Mucosa of stomach (tissue), 1 donor: Measurements from ENCODE around the gene LHPP.

Experiments
- H3K27me3 ChIP-seq: one replicate; pipeline ENCODE4 v1.7.0; 2013; ENCODE audit warnings: mild to moderate bottlenecking, low read length; ENCODE audit not compliant: control insufficient read depth, insufficient read depth
- H3K36me3 ChIP-seq: one replicate; pipeline ENCODE4 v1.7.0; 2013; ENCODE audit warnings: low read length; ENCODE audit not compliant: control insufficient read depth, insufficient read depth
- H3K4me1 ChIP-seq: one replicate; pipeline ENCODE4 v1.7.0; 2013; ENCODE audit warnings: mild to moderate bottlenecking, low read length; ENCODE audit not compliant: control insufficient read depth, insufficient read depth
- H3K4me3 ChIP-seq: one replicate; pipeline ENCODE4 v1.7.0; 2013; ENCODE audit warnings: low read length
- H3K9ac ChIP-seq: one replicate; pipeline ENCODE4 v1.7.0; 2013; ENCODE audit warnings: mild to moderate bottlenecking, low read length, moderate library complexity
- H3K9me3 ChIP-seq: one replicate; pipeline ENCODE4 v1.7.0; 2013; ENCODE audit warnings: mild to moderate bottlenecking, low read length, moderate library complexity; ENCODE audit not compliant: control insufficient read depth
- donor health status: Pancreatic carcinoma.

The LHPP gene

DNA sequence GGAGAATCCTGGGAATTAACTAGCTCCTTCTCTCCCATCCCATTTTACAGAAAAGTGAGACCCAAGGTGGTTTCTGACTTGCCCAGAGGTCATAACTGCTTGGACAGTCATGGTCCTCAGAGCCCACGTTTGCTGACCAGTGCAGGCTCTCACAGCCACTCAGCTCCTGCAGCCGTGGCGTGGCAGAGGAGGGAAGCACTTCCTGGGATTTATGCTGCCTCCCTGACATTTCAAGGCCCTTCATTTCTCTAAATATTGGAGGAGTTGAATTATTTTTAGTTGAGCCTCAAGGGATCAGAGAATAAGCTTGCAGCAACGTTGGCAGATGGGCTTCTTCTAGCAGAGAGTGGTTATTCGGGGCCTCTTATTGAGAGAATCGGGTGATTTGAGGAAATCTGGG, 77.1 kb downstream of the LHPP start:
- no peaks in the 10 kb centered on the region for H3K36me3 ChIP-seq
- no peaks in the 10 kb centered on the region for H3K4me1 ChIP-seq
- no peaks in the 10 kb centered on the region for H3K9me3 ChIP-seq
- H3K27me3 ChIP-seq = no peaks in the 10 kb centered on the region
- H3K9ac ChIP-seq = no peak overlapping the region
- H3K4me3 ChIP-seq = no peak overlapping the region

- Histone ChIP-seq H3K4me3 (no peak overlapping the region), H3K36me3 (no peaks in the 10 kb centered on the region), H3K9ac (no peak overlapping the region), H3K4me1 (peaks cover 3% of the 10 kb centered on the region), H3K27me3 (no peaks in the 10 kb centered on the region), H3K9me3 (no peaks in the 10 kb centered on the region)
These were observed 78.5 kb downstream of the LHPP start for GRCh38 chr10:124539935-124540641.

DNA sequence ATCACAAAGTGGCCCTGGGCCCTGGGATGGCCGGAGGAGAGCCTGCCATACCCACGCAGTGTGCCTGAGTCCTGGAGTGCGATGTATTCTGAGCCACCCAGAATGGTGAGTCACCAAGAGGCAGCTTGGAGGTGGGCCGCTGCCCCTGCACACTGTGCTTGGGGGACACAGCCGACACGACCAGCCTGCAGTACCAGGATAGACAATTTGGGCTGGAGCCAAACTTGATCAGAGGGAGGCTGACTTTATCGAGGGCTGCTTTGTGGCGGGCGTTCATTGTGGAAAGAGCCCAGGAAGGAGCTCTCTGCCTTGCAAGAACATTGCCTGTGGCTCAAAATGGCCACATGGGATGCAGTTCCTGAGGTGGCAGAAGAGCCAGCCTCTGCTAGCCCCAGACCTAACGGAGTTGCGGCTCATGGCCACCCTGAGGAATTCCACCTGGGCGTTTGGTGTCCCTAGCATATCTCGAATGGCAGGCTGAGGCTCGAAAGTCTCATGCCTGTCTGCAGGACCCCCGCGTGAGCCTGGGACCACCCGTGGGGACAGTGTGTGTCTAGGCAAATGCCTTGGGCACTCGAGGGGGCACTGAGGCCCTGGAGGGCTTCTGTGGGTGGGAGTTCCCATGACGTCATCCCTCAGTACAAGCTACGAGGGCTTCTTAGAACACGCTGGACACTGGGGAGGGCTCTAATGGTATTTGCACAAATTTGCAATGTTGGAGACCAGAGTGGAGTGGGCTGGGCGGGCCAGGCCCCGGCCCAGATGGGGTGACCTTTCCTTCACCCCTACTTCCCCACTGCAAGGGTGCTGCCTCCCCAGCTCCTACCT, 79.7 kb downstream of the LHPP start:
- Histone ChIP-seq H3K9ac (no peak overlapping the region), H3K36me3 (no peaks in the 10 kb centered on the region), H3K9me3 (no peaks in the 10 kb centered on the region), H3K4me1 (peaks cover 7% of the 10 kb centered on the region), H3K4me3 (no peak overlapping the region), H3K27me3 (no peaks in the 10 kb centered on the region)

GRCh38 chr10:124542336-124542735, 80.7 kb downstream of the LHPP start:
- no peaks in the 10 kb centered on the region for H3K36me3 ChIP-seq
- H3K4me3 ChIP-seq = no peak overlapping the region
- H3K9me3 ChIP-seq = no peaks in the 10 kb centered on the region
- peaks cover 8% of the 10 kb centered on the region for H3K4me1 ChIP-seq
- no peak overlapping the region for H3K9ac ChIP-seq
- no peaks in the 10 kb centered on the region for H3K27me3 ChIP-seq

GRCh38 chr10:124543146-124543545, 81.5 kb downstream of the LHPP start:
- H3K36me3 ChIP-seq = no peaks in the 10 kb centered on the region
- H3K9ac ChIP-seq = no peak overlapping the region
- H3K4me3 ChIP-seq = no peak overlapping the region
- no peaks in the 10 kb centered on the region for H3K27me3 ChIP-seq
- H3K4me1 ChIP-seq = peaks cover 16% of the 10 kb centered on the region
- no peaks in the 10 kb centered on the region for H3K9me3 ChIP-seq

GRCh38 chr10:124543971-124544370, 82.3 kb downstream of the LHPP start:
- H3K9me3 ChIP-seq = no peaks in the 10 kb centered on the region
- H3K4me1 ChIP-seq = peaks cover 16% of the 10 kb centered on the region
- H3K27me3 ChIP-seq = no peaks in the 10 kb centered on the region
- no peak overlapping the region for H3K9ac ChIP-seq
- no peaks in the 10 kb centered on the region for H3K36me3 ChIP-seq
- H3K4me3 ChIP-seq = no peak overlapping the region

DNA sequence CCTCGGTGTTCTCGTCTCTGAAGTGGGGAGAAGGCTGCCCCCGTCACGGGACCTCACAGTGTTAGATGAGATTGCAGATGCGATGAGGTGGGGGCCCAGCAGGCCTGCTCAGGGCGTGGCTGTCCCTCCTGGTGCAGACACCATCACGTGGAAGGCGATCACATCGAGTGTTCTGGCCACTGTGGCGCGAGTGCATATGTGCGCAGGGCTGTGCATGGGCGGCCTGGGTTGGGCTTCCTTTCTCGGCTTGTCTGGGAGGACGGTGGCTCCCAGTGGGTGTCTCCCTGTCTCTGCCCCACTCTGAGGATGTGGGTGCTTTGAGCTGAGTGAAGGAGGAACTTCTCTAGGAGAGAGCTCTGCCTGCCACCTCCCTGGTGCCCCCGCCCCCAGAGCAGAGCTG, 83.1 kb downstream of the LHPP start:
- no peak overlapping the region for H3K4me3 ChIP-seq
- no peaks in the 10 kb centered on the region for H3K27me3 ChIP-seq
- no peaks in the 10 kb centered on the region for H3K36me3 ChIP-seq
- H3K4me1 ChIP-seq = peaks cover 16% of the 10 kb centered on the region
- no peaks in the 10 kb centered on the region for H3K9me3 ChIP-seq
- H3K9ac ChIP-seq = no peak overlapping the region

DNA sequence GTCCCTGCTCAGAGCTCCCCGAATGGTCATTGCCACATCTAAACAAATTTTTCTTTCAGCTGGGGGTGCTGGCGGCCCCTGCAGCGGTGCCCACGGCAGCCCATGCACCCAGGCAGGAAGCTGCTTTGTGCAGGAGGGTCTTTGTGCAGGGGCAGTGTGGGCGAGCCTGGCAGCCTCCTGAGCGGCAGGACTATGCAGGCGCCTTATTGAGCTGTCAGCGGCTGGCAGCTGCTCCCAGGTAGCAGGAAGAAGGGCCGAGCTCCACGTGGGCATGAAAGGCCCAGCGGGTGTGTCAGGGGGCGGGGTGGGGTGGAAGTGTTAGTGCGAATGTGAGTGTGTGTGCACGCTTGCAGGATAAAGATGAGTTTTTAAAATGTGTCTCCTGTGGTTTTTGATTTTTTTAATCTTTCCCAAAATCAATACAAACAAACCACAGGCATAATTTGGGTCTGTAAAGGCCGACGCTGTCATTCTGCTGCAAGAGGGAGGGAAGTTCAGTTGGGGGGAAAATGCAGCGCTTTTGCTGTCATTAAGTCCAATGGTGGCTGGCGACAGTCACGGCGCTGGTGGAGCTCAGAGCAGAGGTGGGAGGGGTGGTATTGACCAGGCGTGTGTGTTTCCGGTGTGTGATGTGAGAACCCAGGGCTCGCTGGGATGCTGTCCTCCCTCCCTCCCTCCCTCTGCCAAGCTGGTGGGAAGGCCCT, 83.9 kb downstream of the LHPP start:
- no peak overlapping the region for H3K9ac ChIP-seq
- H3K9me3 ChIP-seq = no peaks in the 10 kb centered on the region
- no peaks in the 10 kb centered on the region for H3K36me3 ChIP-seq
- H3K4me3 ChIP-seq = no peak overlapping the region
- no peaks in the 10 kb centered on the region for H3K27me3 ChIP-seq
- peaks cover 16% of the 10 kb centered on the region for H3K4me1 ChIP-seq

- Histone ChIP-seq H3K4me3 (no peak overlapping the region), H3K4me1 (peaks cover 16% of the 10 kb centered on the region), H3K36me3 (no peaks in the 10 kb centered on the region), H3K27me3 (no peaks in the 10 kb centered on the region), H3K9me3 (no peaks in the 10 kb centered on the region), H3K9ac (no peak overlapping the region)
These were observed 84.4 kb downstream of the LHPP start for GRCh38 chr10:124546055-124546369.

- Histone ChIP-seq H3K27me3 (no peaks in the 10 kb centered on the region), H3K4me1 (peaks cover 16% of the 10 kb centered on the region), H3K4me3 (no peak overlapping the region), H3K9me3 (no peaks in the 10 kb centered on the region), H3K36me3 (no peaks in the 10 kb centered on the region), H3K9ac (no peak overlapping the region)
These were observed 85.5 kb downstream of the LHPP start for GRCh38 chr10:124546957-124547646.

- no peaks in the 10 kb centered on the region for H3K27me3 ChIP-seq
- H3K9me3 ChIP-seq = no peaks in the 10 kb centered on the region
- H3K4me1 ChIP-seq = peaks cover 16% of the 10 kb centered on the region
- no peaks in the 10 kb centered on the region for H3K36me3 ChIP-seq
- H3K9ac ChIP-seq = no peak overlapping the region
- H3K4me3 ChIP-seq = no peak overlapping the region
These were observed 86.1 kb downstream of the LHPP start for GRCh38 chr10:124547647-124548168.
